Measurements from ENCODE around the gene DNPEP.

Gene DNPEP

GRCh38 chr2:219392754-219393153 is 5.0 kb upstream of the DNPEP start:
- DNase-seq (ENCODE audit: low read depth, low spot score), result no peak
- TF ChIP-seq, protein P1, sequence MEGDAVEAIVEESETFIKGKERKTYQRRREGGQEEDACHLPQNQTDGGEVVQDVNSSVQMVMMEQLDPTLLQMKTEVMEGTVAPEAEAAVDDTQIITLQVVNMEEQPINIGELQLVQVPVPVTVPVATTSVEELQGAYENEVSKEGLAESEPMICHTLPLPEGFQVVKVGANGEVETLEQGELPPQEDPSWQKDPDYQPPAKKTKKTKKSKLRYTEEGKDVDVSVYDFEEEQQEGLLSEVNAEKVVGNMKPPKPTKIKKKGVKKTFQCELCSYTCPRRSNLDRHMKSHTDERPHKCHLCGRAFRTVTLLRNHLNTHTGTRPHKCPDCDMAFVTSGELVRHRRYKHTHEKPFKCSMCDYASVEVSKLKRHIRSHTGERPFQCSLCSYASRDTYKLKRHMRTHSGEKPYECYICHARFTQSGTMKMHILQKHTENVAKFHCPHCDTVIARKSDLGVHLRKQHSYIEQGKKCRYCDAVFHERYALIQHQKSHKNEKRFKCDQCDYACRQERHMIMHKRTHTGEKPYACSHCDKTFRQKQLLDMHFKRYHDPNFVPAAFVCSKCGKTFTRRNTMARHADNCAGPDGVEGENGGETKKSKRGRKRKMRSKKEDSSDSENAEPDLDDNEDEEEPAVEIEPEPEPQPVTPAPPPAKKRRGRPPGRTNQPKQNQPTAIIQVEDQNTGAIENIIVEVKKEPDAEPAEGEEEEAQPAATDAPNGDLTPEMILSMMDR (IDR thresholded peaks at IDR 0.05; ENCODE audit: low read depth, low read length), result no peak
- H3K4me3 ChIP-seq (ENCODE audit: low read depth, low read length), result no peak overlapping the region
- in situ Hi-C loops (cut with HindIII; ENCODE audit: low sequenced_read_pairs), result no loop called here

DNA sequence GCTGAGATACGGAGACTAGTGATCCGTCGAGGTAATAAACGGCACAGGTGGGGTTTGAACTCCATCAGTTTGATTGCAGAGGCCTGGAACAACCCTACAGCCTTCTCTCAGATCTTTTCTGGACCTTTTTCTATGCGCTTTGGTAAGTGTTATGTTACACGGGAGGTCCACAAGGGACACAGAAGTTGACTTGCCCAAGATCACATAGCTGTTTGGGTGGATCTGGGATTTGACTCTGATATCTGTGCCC is 1.1 kb upstream of the DNPEP start:
- DNase-seq (ENCODE audit: low read depth, low spot score), result no peak
- TF ChIP-seq, protein P1 (IDR thresholded peaks at IDR 0.05; ENCODE audit: low read depth, low read length), result no peak
- peak overlapping the region; percentile 37 for H3K4me3 ChIP-seq (ENCODE audit: low read depth, low read length)
- in situ Hi-C loops (cut with HindIII; ENCODE audit: low sequenced_read_pairs), result no loop called here

- peak; percentile 97 for DNase-seq (ENCODE audit: low read depth, low spot score)
- peak overlapping the region; percentile 37 for H3K4me3 ChIP-seq (ENCODE audit: low read depth, low read length)
- in situ Hi-C loops (cut with HindIII; ENCODE audit: low sequenced_read_pairs), result no loop called here
- TF ChIP-seq, protein P1 (IDR thresholded peaks at IDR 0.05; ENCODE audit: low read depth, low read length), result peak; percentile 56
Observed at GRCh38 chr2:219388121-219388906, 602 bp upstream of the DNPEP start.

DNA sequence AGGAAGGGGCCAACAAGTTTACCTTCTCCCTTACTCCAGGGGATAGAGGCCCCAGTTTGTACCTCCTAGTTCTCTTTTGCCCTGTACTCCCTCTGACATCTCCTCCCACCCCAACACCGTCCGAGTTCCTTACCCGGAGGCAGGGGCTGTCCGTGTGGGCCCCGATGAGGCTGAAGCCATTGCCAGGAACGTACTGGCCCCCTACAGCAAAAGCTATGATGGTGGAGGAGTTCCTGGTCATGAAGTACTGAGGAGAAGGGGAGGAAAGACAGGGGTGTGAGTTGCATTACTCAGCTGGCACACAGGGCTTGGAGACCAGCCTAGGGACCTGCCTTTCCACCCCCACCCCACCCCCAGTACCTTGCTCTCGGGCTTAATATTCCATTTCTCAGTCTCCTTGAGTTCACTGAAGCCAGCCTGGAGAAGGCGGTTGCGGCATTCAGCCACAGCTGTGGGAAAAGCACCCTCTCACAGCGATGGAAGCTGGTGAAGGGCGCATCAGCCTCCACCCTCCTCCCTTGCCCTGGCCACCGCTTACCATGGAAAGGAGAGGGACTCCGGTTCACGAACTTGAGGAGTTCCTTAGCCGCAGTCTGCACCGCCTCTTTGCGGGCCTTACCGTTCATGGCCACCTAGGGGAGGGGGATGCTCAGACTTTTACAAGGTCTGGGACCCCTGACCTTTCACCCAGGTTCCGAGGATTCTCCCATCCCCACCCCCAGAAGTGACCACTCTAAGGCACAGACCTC is 1.0 kb downstream of the DNPEP start:
- no peak for DNase-seq (ENCODE audit: low read depth, low spot score)
- peak overlapping the region; percentile 85 for H3K4me3 ChIP-seq (ENCODE audit: low read depth, low read length)
- TF ChIP-seq, protein P1 (IDR thresholded peaks at IDR 0.05; ENCODE audit: low read depth, low read length), result no peak
- in situ Hi-C loops (cut with HindIII; ENCODE audit: low sequenced_read_pairs), result no loop called here

GRCh38 chr2:219385958-219386520 is 1.7 kb downstream of the DNPEP start:
- H3K4me3 ChIP-seq (ENCODE audit: low read depth, low read length), result no peak overlapping the region
- DNase-seq (ENCODE audit: low read depth, low spot score), result no peak
- in situ Hi-C loops (cut with HindIII; ENCODE audit: low sequenced_read_pairs), result no loop called here
- TF ChIP-seq, protein P1 (IDR thresholded peaks at IDR 0.05; ENCODE audit: low read depth, low read length), result no peak

GRCh38 chr2:219384859-219385258 is 2.9 kb downstream of the DNPEP start:
- no peak for DNase-seq (ENCODE audit: low read depth, low spot score)
- no peak overlapping the region for H3K4me3 ChIP-seq (ENCODE audit: low read depth, low read length)
- TF ChIP-seq, protein P1 (IDR thresholded peaks at IDR 0.05; ENCODE audit: low read depth, low read length), result no peak
- in situ Hi-C loops (cut with HindIII; ENCODE audit: low sequenced_read_pairs), result no loop called here
